ENCODE data around the gene TGFBR3.

DNA sequence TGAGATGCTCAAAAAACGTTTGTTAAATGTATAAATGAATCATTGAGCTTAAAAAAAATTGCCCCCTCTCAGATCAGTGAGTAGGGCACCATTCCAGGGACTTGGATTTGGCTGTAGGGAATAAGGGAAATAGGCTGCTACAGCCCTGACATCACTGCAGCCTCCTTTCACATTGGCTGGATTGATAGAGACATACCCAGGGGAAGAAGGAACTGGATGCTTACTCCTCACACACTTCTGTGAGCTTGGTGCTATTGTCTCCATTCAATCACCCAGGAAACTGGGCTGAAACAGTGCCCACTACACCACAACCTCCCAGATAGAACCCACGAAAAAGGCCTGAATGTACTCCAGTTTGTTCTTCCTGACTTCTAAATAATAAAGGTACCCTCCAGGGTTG is 87.2 kb downstream of the TGFBR3 start:
- no peak for TF ChIP-seq EZH2 (IDR thresholded peaks at IDR 0.05; ENCODE audit: insufficient read depth, low read length)
- TF ChIP-seq, protein P1, sequence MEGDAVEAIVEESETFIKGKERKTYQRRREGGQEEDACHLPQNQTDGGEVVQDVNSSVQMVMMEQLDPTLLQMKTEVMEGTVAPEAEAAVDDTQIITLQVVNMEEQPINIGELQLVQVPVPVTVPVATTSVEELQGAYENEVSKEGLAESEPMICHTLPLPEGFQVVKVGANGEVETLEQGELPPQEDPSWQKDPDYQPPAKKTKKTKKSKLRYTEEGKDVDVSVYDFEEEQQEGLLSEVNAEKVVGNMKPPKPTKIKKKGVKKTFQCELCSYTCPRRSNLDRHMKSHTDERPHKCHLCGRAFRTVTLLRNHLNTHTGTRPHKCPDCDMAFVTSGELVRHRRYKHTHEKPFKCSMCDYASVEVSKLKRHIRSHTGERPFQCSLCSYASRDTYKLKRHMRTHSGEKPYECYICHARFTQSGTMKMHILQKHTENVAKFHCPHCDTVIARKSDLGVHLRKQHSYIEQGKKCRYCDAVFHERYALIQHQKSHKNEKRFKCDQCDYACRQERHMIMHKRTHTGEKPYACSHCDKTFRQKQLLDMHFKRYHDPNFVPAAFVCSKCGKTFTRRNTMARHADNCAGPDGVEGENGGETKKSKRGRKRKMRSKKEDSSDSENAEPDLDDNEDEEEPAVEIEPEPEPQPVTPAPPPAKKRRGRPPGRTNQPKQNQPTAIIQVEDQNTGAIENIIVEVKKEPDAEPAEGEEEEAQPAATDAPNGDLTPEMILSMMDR (IDR thresholded peaks at IDR 0.05; ENCODE audit: insufficient read depth, low read depth, low read length), result no peak

All from astrocyte (in vitro differentiated cells and primary cell).